ENCODE measurements around the gene ZDHHC1.

ZDHHC1 gene

DNA sequence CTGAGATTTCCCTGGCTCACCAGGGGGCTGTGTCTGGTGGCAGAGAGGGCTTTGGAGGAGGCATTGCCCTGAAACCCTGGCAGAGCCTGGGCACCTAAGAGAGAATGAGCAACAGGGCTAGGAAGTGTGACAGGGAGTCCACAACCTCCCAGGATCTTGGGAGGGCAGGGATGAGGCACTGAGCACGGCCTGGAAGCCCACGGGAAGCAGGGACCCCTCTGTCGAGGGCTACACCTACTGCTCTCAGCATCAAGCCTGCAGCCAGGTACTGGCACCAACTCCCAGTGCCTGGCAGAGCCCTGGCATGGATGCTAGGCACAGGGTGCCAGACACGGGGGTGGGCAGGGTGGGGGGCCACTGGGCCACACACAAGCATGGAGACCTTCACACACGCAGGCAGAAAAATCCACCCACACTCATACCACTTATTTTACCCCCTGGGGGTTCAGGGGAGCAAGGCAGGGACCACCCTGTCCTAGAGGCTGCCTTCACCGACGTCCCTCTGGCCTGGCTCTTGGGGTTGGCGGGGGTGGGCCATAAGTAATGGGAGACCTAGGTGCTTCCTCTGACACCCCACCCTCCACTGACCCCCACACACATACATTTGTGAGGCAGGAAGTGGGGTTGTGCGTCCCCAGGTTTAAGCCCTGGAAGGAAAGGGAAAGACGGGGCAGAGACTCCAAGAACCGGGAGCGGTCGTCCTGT, 13.7 kb upstream of the ZDHHC1 start:
- no peaks in the 10 kb centered on the region for H3K36me3 ChIP-seq
- intact Hi-C loops (cut with DNase I; ENCODE audit: low total_unique reads) = loop anchor here (5.0 kb wide), 2 partner anchors 32 to 658 kb away; no protein-coding TSS in a partner anchor
- H3K4me1 ChIP-seq = peaks cover 6 to 36% (median 14%) of the 10 kb centered on the region in 4 donors
- no peak for DNase-seq
- peaks cover 0 to 48% of the 10 kb centered on the region in 2 donors for H3K27me3 ChIP-seq
- H3K4me3 ChIP-seq = peak overlapping the region; percentile 44 to 56
- no peak overlapping the region for H3K27ac ChIP-seq
- TF ChIP-seq, protein P1, sequence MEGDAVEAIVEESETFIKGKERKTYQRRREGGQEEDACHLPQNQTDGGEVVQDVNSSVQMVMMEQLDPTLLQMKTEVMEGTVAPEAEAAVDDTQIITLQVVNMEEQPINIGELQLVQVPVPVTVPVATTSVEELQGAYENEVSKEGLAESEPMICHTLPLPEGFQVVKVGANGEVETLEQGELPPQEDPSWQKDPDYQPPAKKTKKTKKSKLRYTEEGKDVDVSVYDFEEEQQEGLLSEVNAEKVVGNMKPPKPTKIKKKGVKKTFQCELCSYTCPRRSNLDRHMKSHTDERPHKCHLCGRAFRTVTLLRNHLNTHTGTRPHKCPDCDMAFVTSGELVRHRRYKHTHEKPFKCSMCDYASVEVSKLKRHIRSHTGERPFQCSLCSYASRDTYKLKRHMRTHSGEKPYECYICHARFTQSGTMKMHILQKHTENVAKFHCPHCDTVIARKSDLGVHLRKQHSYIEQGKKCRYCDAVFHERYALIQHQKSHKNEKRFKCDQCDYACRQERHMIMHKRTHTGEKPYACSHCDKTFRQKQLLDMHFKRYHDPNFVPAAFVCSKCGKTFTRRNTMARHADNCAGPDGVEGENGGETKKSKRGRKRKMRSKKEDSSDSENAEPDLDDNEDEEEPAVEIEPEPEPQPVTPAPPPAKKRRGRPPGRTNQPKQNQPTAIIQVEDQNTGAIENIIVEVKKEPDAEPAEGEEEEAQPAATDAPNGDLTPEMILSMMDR (IDR thresholded peaks at IDR 0.05) = no peak
- H3K9me3 ChIP-seq = no peaks in the 10 kb centered on the region

DNA sequence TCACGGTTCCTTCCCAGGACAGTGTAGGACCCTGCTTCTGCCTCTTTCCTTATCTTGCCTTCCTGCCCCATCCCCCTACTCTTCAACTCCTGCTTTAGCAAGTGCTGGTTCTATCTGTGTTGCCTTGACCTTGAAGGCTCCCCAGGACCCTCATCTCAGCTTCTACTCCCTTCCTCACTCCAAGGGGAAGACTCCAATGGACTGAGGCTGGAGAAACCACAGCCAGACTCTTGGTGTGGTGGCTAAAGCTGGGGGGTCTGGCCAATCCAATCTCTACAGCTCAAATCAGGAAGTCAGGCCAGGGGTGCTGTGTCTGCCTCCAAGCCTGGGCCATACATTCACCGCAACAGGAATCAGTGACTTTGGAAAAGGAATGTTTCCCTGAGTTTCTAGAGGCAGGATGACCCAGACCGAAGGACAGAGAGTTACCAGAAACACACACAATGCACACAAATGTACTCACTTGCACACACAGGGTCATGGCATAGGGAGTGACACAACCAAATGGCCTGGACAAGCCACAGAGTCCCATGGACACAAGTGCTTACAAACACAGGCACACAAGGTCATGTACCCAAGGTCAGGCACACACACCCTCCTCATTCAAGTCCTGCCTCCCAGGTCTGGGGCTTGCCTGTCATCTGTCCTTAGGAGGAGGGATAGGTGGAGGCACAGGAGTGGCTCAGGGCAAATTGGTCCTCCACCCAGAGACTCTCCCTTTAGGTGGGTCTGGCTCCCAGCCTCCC, 12.9 kb upstream of the ZDHHC1 start:
- H3K4me1 ChIP-seq = peaks cover 6 to 36% (median 14%) of the 10 kb centered on the region in 4 donors
- H3K36me3 ChIP-seq = no peaks in the 10 kb centered on the region
- TF ChIP-seq, protein P1 (IDR thresholded peaks at IDR 0.05) = no peak
- DNase-seq = no peak
- H3K27me3 ChIP-seq = peaks cover 0 to 56% of the 10 kb centered on the region in 2 donors
- no peak overlapping the region for H3K27ac ChIP-seq
- H3K4me3 ChIP-seq = no peak overlapping the region
- no peaks in the 10 kb centered on the region for H3K9me3 ChIP-seq
- intact Hi-C loops (cut with DNase I; ENCODE audit: low total_unique reads) = loop anchor here (5.0 kb wide), 2 partner anchors 33 to 657 kb away; no protein-coding TSS in a partner anchor

DNA sequence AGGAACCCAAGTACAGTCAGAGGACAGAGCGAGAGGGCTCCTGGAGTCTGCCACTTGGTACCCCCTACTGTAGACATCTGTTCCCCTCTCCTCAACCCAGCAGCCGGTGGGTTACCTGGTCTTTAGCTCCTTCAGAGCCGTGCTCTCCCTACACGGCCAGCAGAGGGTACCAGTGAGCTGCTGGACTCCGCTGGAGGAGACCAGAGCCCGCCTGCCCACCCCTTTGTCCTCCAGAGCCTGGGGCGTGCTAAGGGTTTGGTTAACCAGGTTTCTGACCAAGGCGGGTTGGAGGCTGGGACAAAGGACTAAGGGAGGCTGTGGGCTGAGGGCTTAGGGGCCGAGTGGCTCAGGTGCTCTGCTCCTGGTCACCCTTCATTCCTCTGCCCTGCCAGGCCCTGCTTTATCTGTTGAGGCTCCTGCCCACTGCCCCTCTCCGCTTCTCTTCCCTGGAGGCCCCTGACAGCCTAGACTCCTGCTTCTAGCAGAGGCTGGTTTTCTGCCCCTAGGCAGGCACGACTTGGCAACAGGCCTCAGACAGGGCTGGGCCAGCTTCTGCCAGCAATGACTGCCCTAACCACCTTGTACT, 12.0 kb upstream of the ZDHHC1 start:
- intact Hi-C loops (cut with DNase I; ENCODE audit: low total_unique reads) = loop anchor here (5.0 kb wide), 2 partner anchors 34 to 656 kb away; no protein-coding TSS in a partner anchor
- H3K27me3 ChIP-seq = peaks cover 0 to 60% of the 10 kb centered on the region in 2 donors
- no peak overlapping the region for H3K27ac ChIP-seq

DNA sequence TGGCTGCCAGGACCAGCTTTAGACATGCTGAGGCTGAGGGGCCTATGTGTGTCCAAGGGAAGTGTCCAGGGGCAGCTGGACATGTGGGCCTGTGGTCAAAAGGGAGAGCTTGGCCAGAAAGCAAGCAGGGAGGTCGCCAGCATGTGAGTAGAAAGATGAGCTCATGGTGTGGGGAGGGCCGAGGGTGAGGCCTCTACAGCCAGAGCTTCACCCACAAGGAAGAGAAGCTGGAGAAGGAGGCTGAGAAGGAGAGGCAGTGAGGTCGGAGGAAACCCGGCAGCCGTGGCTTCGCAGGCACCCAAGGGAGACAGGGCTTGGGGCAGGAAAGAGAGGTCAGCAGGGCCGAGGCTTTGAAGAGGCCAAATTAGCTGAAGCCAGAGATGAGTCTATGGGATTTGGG, 10.7 kb upstream of the ZDHHC1 start:
- TF ChIP-seq, protein P1 (IDR thresholded peaks at IDR 0.05) = no peak
- no peak for DNase-seq
- Histone ChIP-seq H3K27ac (no peak overlapping the region), H3K4me1 (peaks cover 6 to 34% (median 14%) of the 10 kb centered on the region in 4 donors), H3K4me3 (no peak overlapping the region), H3K36me3 (no peaks in the 10 kb centered on the region), H3K9me3 (no peaks in the 10 kb centered on the region), H3K27me3 (peaks cover 0 to 60% of the 10 kb centered on the region in 2 donors)
- intact Hi-C loops (cut with DNase I; ENCODE audit: low total_unique reads) = loop anchor here (5.0 kb wide), 2 partner anchors 35 to 655 kb away; no protein-coding TSS in a partner anchor

More for the DNA sequence above, 12.0 kb upstream of the ZDHHC1 start:
- H3K4me3 ChIP-seq = no peak overlapping the region
- peaks cover 6 to 36% (median 14%) of the 10 kb centered on the region in 4 donors for H3K4me1 ChIP-seq
- peak in 1 of 2 donors; percentile 50 for DNase-seq
- H3K9me3 ChIP-seq = no peaks in the 10 kb centered on the region
- no peaks in the 10 kb centered on the region for H3K36me3 ChIP-seq
- TF ChIP-seq, protein P1 (IDR thresholded peaks at IDR 0.05) = peak; percentile 66 to 72

DNA sequence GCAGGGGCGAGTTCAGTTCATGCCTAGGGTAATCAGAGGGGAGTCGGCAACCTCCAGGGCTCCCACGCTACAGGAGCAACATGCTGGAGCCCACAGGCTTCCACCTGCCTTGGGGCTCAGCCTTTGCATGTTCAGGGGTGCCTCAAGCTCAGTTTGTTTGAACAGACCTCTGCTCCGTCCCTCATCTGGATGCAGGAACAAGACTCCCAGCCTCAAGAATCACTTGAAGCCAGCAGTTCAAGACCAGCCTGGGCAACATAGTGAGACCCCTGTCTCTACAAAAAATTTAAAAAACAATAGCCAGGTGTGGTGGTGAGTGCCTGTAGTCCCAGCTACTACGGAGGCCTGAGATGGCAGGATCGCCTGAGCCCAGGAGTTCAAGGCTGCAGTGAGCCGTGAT, 9.7 kb upstream of the ZDHHC1 start:
- intact Hi-C loops (cut with DNase I; ENCODE audit: low total_unique reads) = loop anchor here (5.0 kb wide), 2 partner anchors 36 to 654 kb away; no protein-coding TSS in a partner anchor
- Histone ChIP-seq H3K4me3 (no peak overlapping the region), H3K4me1 (peaks cover 6 to 26% (median 8%) of the 10 kb centered on the region in 4 donors), H3K27ac (no peak overlapping the region), H3K36me3 (no peaks in the 10 kb centered on the region), H3K27me3 (peaks cover 0 to 60% of the 10 kb centered on the region in 2 donors), H3K9me3 (no peaks in the 10 kb centered on the region)
- DNase-seq = no peak
- TF ChIP-seq, protein P1 (IDR thresholded peaks at IDR 0.05) = no peak
